Esophagus (tissue), 2 donors: ENCODE results near the gene BPHL. TPM values are rescaled to one million over a fixed set of nuclear protein-coding genes. Genes with fewer than 3 reads are reported as not detected.
A peak's percentile ranks its signal among the peaks of the same experiment; 100 is the strongest.
"Not testable (repeated sequence)": the region's sequence is repeated elsewhere in the genome, so short reads cannot be mapped to it uniquely, and the experiment has no call there.

ENCODE experiments used
- H3K27ac ChIP-seq, 2 donors: one replicate each; pipeline ENCODE4 v1.5.1; 2013; ENCODE audit warnings: low read depth in 2 of 2, mild to moderate bottlenecking in 2 of 2, inconsistent platforms in 1 of 2, low read length in 1 of 2, moderate library complexity in 1 of 2
- H3K27me3 ChIP-seq, 2 donors: one replicate each; pipeline ENCODE4 v1.6.1; 2013; ENCODE audit warnings: low read length in 2 of 2, control low read depth in 1 of 2, mild to moderate bottlenecking in 1 of 2; ENCODE audit not compliant: insufficient read depth in 2 of 2, control insufficient read depth in 1 of 2
- H3K36me3 ChIP-seq, 2 donors: one replicate each; pipeline ENCODE4 v1.6.1; 2013; ENCODE audit warnings: low read length in 1 of 2; ENCODE audit not compliant: control insufficient read depth in 2 of 2, insufficient read depth in 2 of 2
- H3K4me1 ChIP-seq, 2 donors: one replicate each; pipeline ENCODE4 v1.6.1; 2013; ENCODE audit warnings: low read length in 1 of 2; ENCODE audit not compliant: control insufficient read depth in 2 of 2, insufficient read depth in 2 of 2
- H3K4me3 ChIP-seq, 2 donors: one replicate each; pipeline ENCODE4 v1.5.1; 2013; ENCODE audit warnings: low read length in 2 of 2, mild to moderate bottlenecking in 2 of 2, low read depth in 1 of 2, moderate library complexity in 1 of 2
- H3K9me3 ChIP-seq, 2 donors: one replicate each; pipeline ENCODE4 v1.6.1; 2013; ENCODE audit warnings: mild to moderate bottlenecking in 2 of 2, low read depth in 1 of 2, low read length in 1 of 2, moderate library complexity in 1 of 2; ENCODE audit not compliant: control insufficient read depth in 2 of 2, insufficient read depth in 1 of 2
- WGBS, 2 donors: extraction: QIAGEN DNeasy Blood & Tissue Kit; methylation state at CpG; one replicate each; pipeline ENCODE4 v1.1.7; 2013; 5-methylcytosine and 5-hydroxymethylcytosine counted together
- polyA plus RNA-seq, 2 donors: library from polyadenylated mRNA; stranded (reverse); fragments of 200-250 nt; gene quantifications; one replicate each; pipeline ENCODE4 v1.2.3, GENCODE V29; 2013
- donor health status: healthy with polysubstance abuse.
- donor health status: Bipolar disorder and iron deficiency.

The BPHL gene
- polyA plus RNA-seq, 2 donors = 12.5 to 13.2 TPM

GRCh38 chr6:3144571-3144970 lies 26.1 kb downstream of the BPHL start:
- Histone ChIP-seq H3K36me3 (peaks cover 5 to 14% of the 10 kb centered on the region in 2 donors), H3K27me3 (no peaks in the 10 kb centered on the region), H3K9me3 (no peaks in the 10 kb centered on the region), H3K4me3 (no peak overlapping the region), H3K4me1 (no peaks in the 10 kb centered on the region), H3K27ac (no peak overlapping the region)
- 82 to 86% methylated on average over 8 of the region's 8 CpGs for WGBS, 2 donors

GRCh38 chr6:3147914-3148757 lies 29.6 kb downstream of the BPHL start:
- no peaks in the 10 kb centered on the region for H3K27me3 ChIP-seq
- H3K4me3 ChIP-seq = no peak overlapping the region
- H3K4me1 ChIP-seq = no peaks in the 10 kb centered on the region
- 85 to 89% methylated on average over 6 of the region's 6 CpGs for WGBS, 2 donors
- H3K9me3 ChIP-seq = no peaks in the 10 kb centered on the region
- H3K27ac ChIP-seq = no peak overlapping the region
- H3K36me3 ChIP-seq = peaks cover 5 to 10% of the 10 kb centered on the region in 2 donors

GRCh38 chr6:3151691-3152090 lies 33.2 kb downstream of the BPHL start:
- Histone ChIP-seq H3K27me3 (no peaks in the 10 kb centered on the region), H3K27ac (no peak overlapping the region), H3K9me3 (no peaks in the 10 kb centered on the region), H3K36me3 (peaks cover 3 to 5% of the 10 kb centered on the region in 2 donors), H3K4me3 (no peak overlapping the region), H3K4me1 (peaks cover 0 to 2% of the 10 kb centered on the region in 2 donors)
- WGBS, 2 donors = 68 to 69% methylated on average over 5 of the region's 5 CpGs

- WGBS, 2 donors = 81 to 82% methylated on average over 3 of the region's 3 CpGs
- no peaks in the 10 kb centered on the region for H3K9me3 ChIP-seq
- H3K27ac ChIP-seq = no peak overlapping the region
- no peaks in the 10 kb centered on the region for H3K27me3 ChIP-seq
- H3K4me3 ChIP-seq = no peak overlapping the region
- H3K4me1 ChIP-seq = peaks cover 0 to 2% of the 10 kb centered on the region in 2 donors
- peaks cover 3 to 5% of the 10 kb centered on the region in 2 donors for H3K36me3 ChIP-seq
These were observed 34.2 kb downstream of the BPHL start for GRCh38 chr6:3152689-3153088.

GRCh38 chr6:3155416-3155815 lies 36.9 kb downstream of the BPHL start:
- H3K27me3 ChIP-seq, H3K4me1 ChIP-seq, H3K4me3 ChIP-seq, H3K36me3 ChIP-seq, H3K9me3 ChIP-seq: not testable (repeated sequence)
- peak overlapping the region in 1 of 2 donors; percentile 53 for H3K27ac ChIP-seq
- WGBS, 2 donors = 55 to 57% methylated on average over 5 to 6 of the region's 6 CpGs

GRCh38 chr6:3156184-3157130 lies 37.9 kb downstream of the BPHL start:
- not testable (repeated sequence) for H3K27me3 ChIP-seq, H3K4me1 ChIP-seq, H3K36me3 ChIP-seq, H3K9me3 ChIP-seq
- WGBS, 2 donors = 9 to 11% methylated on average over 27 to 29 of the region's 32 CpGs
- H3K4me3 ChIP-seq = peak overlapping the region; percentile 80 to 85
- peak overlapping the region; percentile 44 to 91 for H3K27ac ChIP-seq

- Histone ChIP-seq H3K4me1 (peaks cover 0 to 2% of the 10 kb centered on the region in 2 donors), H3K4me3 (peak within 1 kb of the TSS; percentile 80 to 85), H3K27ac (peak within 1 kb of the TSS; percentile 91 to 97), H3K36me3 (no peaks in the 10 kb centered on the region), H3K9me3 (no peaks in the 10 kb centered on the region), H3K27me3 (no peaks in the 10 kb centered on the region)
- WGBS, 2 donors = 1% methylated on average over 59 to 95 of the region's 95 CpGs
These were observed 38.8 kb downstream of the BPHL start, which contains the start of gene TUBB2A for GRCh38 chr6:3157131-3157933. Gene TUBB2A (minus strand): TSS chr6:3157544. CDS start chr6:3157463, 81 bp downstream.

- H3K4me3 ChIP-seq = no peak overlapping the region
These were observed 41.6 kb downstream of the BPHL start for GRCh38 chr6:3159805-3160781.

More at GRCh38 chr6:3159805-3160781, 41.6 kb downstream of the BPHL start:
- 35 to 39% methylated on average over 31 of the region's 31 CpGs for WGBS, 2 donors
- Histone ChIP-seq H3K27ac (peak overlapping the region; percentile 86 to 94), H3K36me3 (no peaks in the 10 kb centered on the region), H3K4me1 (peaks cover 0 to 2% of the 10 kb centered on the region in 2 donors), H3K27me3 (no peaks in the 10 kb centered on the region), H3K9me3 (no peaks in the 10 kb centered on the region)
